CD14-positive monocyte (primary cell): Measurements from ENCODE around the gene SHMT2. TPM values are rescaled to one million over a fixed set of nuclear protein-coding genes. Genes with fewer than 3 reads are reported as not detected.

ENCODE experiments used
- DNase-seq, 3 donors: peaks; one replicate each; pipeline ENCODE4 v3.0.0-alpha.2; 2011 to 2022
- H2AFZ ChIP-seq: 2 replicates; pipeline ENCODE4 v1.6.0; 2012; ENCODE audit warnings: mild to moderate bottlenecking, low read depth, low read length, inconsistent platforms; ENCODE audit not compliant: insufficient read depth, poor library complexity, severe bottlenecking
- H3K27ac ChIP-seq, 2 donors: 1 replicate in 1 of 2; 2 replicates in 1 of 2; pipeline ENCODE4 v1.5.1; 2012 to 2013; ENCODE audit warnings: low read length in 2 of 2, control low read depth in 1 of 2, inconsistent platforms in 1 of 2, low read depth in 1 of 2, mild to moderate bottlenecking in 1 of 2
- H3K27me3 ChIP-seq, 2 donors: one replicate each; pipeline versions ENCODE4 v1.6.0 to v1.6.1; 2011 to 2013; ENCODE audit warnings: low read length in 2 of 2; ENCODE audit not compliant: control insufficient read depth in 2 of 2, insufficient read depth in 2 of 2
- H3K36me3 ChIP-seq, 2 donors: replicated peaks in 1 of 2; 1 replicate in 1 of 2; 2 replicates in 1 of 2; pipeline versions ENCODE4 v1.5.1 to v1.6.1; 2012 to 2013; ENCODE audit warnings: low read length in 2 of 2, control low read depth in 1 of 2, inconsistent platforms in 1 of 2, mild to moderate bottlenecking in 1 of 2; ENCODE audit not compliant: insufficient read depth in 2 of 2, control insufficient read depth in 1 of 2
- H3K4me1 ChIP-seq, 2 donors: 1 replicate in 1 of 2; 2 replicates in 1 of 2; pipeline versions ENCODE4 v1.5.1 to v1.6.1; 2012 to 2013; ENCODE audit warnings: low read length in 2 of 2, control low read depth in 1 of 2, inconsistent platforms in 1 of 2, mild to moderate bottlenecking in 1 of 2, moderate library complexity in 1 of 2; ENCODE audit not compliant: insufficient read depth in 2 of 2, control insufficient read depth in 1 of 2
- H3K4me2 ChIP-seq: replicated peaks from 2 replicates; pipeline ENCODE3; 2012; ENCODE audit warnings: low read length, moderate library complexity, mild to moderate bottlenecking; ENCODE audit not compliant: poor library complexity, severe bottlenecking; ENCODE audit errors: extremely low read depth
- H3K4me3 ChIP-seq, 3 experiments: fragments of 200-600 bp in 1 of 3; sonication (generic) in 1 of 3; replicated peaks in 1 of 3; 1 replicate in 2 of 3; 2 replicates in 1 of 3; pipeline ENCODE4 v1.5.1; 2011 to 2013; ENCODE audit warnings: low read length in 3 of 3, mild to moderate bottlenecking in 3 of 3, control low read depth in 2 of 3, low read depth in 2 of 3, inconsistent platforms in 1 of 3, moderate library complexity in 1 of 3
- H3K79me2 ChIP-seq: 2 replicates; pipeline ENCODE4 v1.6.0; 2012; ENCODE audit warnings: mild to moderate bottlenecking, control low read depth, inconsistent platforms, low read length, moderate library complexity; ENCODE audit not compliant: insufficient read depth
- H3K9ac ChIP-seq: 2 replicates; pipeline ENCODE4 v1.6.0; 2017; ENCODE audit warnings: low read length, mild to moderate bottlenecking; ENCODE audit not compliant: insufficient read depth, poor library complexity, severe bottlenecking
- H3K9me3 ChIP-seq, 2 donors: replicated peaks in 1 of 2; 1 replicate in 1 of 2; 2 replicates in 1 of 2; pipeline versions ENCODE4 v1.5.1 to v1.6.1; 2012 to 2013; ENCODE audit warnings: low read length in 2 of 2, control low read depth in 1 of 2; ENCODE audit not compliant: control insufficient read depth in 1 of 2, insufficient read depth in 1 of 2
- H4K20me1 ChIP-seq: 2 replicates; pipeline ENCODE4 v1.6.0; 2012; ENCODE audit warnings: mild to moderate bottlenecking, low read length, control low read depth, moderate library complexity; ENCODE audit not compliant: insufficient read depth
- H3K27ac Mint-ChIP-seq, 7 donors: one replicate each; pipeline ENCODE4 v1.8.0; 2020; ENCODE audit warnings: mild to moderate bottlenecking in 7 of 7, mixed read lengths in 7 of 7, moderate library complexity in 6 of 7, inconsistent platforms in 2 of 7
- H3K27me3 Mint-ChIP-seq, 3 donors: one replicate each; pipeline ENCODE4 v1.8.0; 2021 to 2022; ENCODE audit warnings: low read depth in 3 of 3, mild to moderate bottlenecking in 3 of 3, mixed read lengths in 3 of 3, moderate library complexity in 3 of 3, inconsistent platforms in 1 of 3
- H3K36me3 Mint-ChIP-seq, 2 donors: one replicate each; pipeline ENCODE4 v1.8.0; 2020; ENCODE audit warnings: mixed read lengths in 2 of 2, inconsistent platforms in 1 of 2, mild to moderate bottlenecking in 1 of 2
- H3K4me1 Mint-ChIP-seq: one replicate; pipeline ENCODE4 v1.8.0; 2020; ENCODE audit warnings: mild to moderate bottlenecking, mixed read lengths
- H3K4me3 Mint-ChIP-seq, 2 donors: one replicate each; pipeline ENCODE4 v1.8.0; 2020; ENCODE audit warnings: mild to moderate bottlenecking in 2 of 2, mixed read lengths in 2 of 2, moderate library complexity in 1 of 2
- H3K9me3 Mint-ChIP-seq, 7 donors: one replicate each; pipeline ENCODE4 v1.8.0; 2020 to 2022; ENCODE audit warnings: mixed read lengths in 7 of 7, mild to moderate bottlenecking in 6 of 7, moderate library complexity in 6 of 7, inconsistent platforms in 2 of 7
- CTCF ChIP-seq: fragments of 200-600 bp; IDR thresholded peaks from one replicate; pipeline ENCODE4 v1.8.0; 2022; ENCODE audit warnings: antibody characterized with exemption, mild to moderate bottlenecking
- WGBS: methylation state at CpG from one replicate; pipeline ENCODE4 v1.1.5; 2013; ENCODE audit warnings: missing lambda C conversion rate; ENCODE audit not compliant: insufficient coverage; 5-methylcytosine and 5-hydroxymethylcytosine counted together
- intact Hi-C, 2 donors: fragments of 100-400 bp; cut with micrococcal nuclease; formaldehyde crosslinking; loops; one replicate each; pipeline versions ENCODE4 v1.15.0 to v1.15.1; 2023
- polyA plus RNA-seq, 3 donors: library from polyadenylated mRNA; depleted of rRNA in 1 of 3; unstranded in 2 of 3; stranded (reverse) in 1 of 3; fragments of 300-500 nt in 2 of 3; fragments of >200 nt in 1 of 3; fragmentation: Illumina TruSeq in 2 of 3; gene quantifications; 1 replicate in 2 of 3; 2 replicates in 1 of 3; pipeline ENCODE4 v1.2.3, GENCODE V29; 2012 to 2021

The SHMT2 gene
- polyA plus RNA-seq, 3 donors, result 36.8 to 52.0 (median 39.8) TPM

DNA sequence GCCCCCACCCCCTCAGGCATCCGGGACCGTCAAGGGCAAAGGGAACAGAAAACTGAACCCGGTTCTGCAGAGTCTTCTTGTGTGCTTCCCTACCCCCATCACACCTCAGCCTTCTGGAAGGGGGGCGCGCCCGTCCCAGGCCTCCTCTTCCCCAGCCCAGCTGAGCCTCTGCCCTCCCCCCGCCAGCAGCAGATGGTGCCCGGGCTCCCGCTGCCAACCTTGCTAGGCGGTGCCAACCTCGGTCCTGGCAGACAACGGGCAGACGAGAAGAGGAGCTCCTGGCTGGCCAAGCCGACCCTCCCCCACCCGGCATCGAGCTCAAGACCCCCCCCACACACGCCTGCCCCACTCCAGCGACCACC lies 12.8 kb downstream of the SHMT2 start:
- H3K27ac Mint-ChIP-seq, result no peak overlapping the region
- Histone ChIP-seq H3K4me1 (peaks cover 72 to 73% of the 10 kb centered on the region in 2 donors), H3K79me2 (no peaks in the 10 kb centered on the region), H4K20me1 (peaks cover 61% of the 10 kb centered on the region), H2AFZ (no peak overlapping the region), H3K4me2 (peak overlapping the region; percentile 64), H3K27me3 (peaks cover 50 to 59% of the 10 kb centered on the region in 2 donors), H3K36me3 (peaks cover 4 to 13% of the 10 kb centered on the region in 2 donors), H3K9ac (no peak overlapping the region), H3K27ac (no peak overlapping the region), H3K4me3 (peak overlapping the region in 1 of 3 experiments; percentile 65), H3K9me3 (peaks cover 0 to 33% of the 10 kb centered on the region in 2 donors)
- WGBS, result 1% methylated on average over 15 of the region's 18 CpGs
- no peak for TF ChIP-seq CTCF
- peaks cover 0 to 44% (median 13%) of the 10 kb centered on the region in 7 donors for H3K9me3 Mint-ChIP-seq
- DNase-seq, result no peak
- intact Hi-C loops, result no loop called here
- H3K4me3 Mint-ChIP-seq, result peak overlapping the region in 1 of 2 donors; percentile 99
- peaks cover 79% of the 10 kb centered on the region for H3K4me1 Mint-ChIP-seq
- peaks cover 32% of the 10 kb centered on the region in 2 donors for H3K36me3 Mint-ChIP-seq
- H3K27me3 Mint-ChIP-seq, result peaks cover 69 to 70% (median 69%) of the 10 kb centered on the region in 3 donors

GRCh38 chr12:57242691-57243454 lies 13.4 kb downstream of the SHMT2 start:
- peaks cover 70 to 72% of the 10 kb centered on the region in 2 donors for H3K4me1 ChIP-seq
- H3K9me3 Mint-ChIP-seq, result peaks cover 0 to 39% (median 13%) of the 10 kb centered on the region in 7 donors
- H3K27ac ChIP-seq, result no peak overlapping the region
- H4K20me1 ChIP-seq, result peaks cover 56% of the 10 kb centered on the region
- intact Hi-C loops, result no loop called here
- DNase-seq, result peak in 2 of 3 donors; percentile 39 to 53
- H3K36me3 ChIP-seq, result peaks cover 4 to 13% of the 10 kb centered on the region in 2 donors
- H3K27me3 Mint-ChIP-seq, result peaks cover 63 to 65% (median 64%) of the 10 kb centered on the region in 3 donors
- H3K9ac ChIP-seq, result no peak overlapping the region
- H3K4me2 ChIP-seq, result peak overlapping the region; percentile 64
- peak overlapping the region; percentile 43 to 99 for H3K4me3 Mint-ChIP-seq
- peaks cover 0 to 27% of the 10 kb centered on the region in 2 donors for H3K9me3 ChIP-seq
- peak overlapping the region in 1 of 7 donors; percentile 25 for H3K27ac Mint-ChIP-seq
- H2AFZ ChIP-seq, result no peak overlapping the region
- no peaks in the 10 kb centered on the region for H3K79me2 ChIP-seq
- peak overlapping the region in 1 of 3 experiments; percentile 65 for H3K4me3 ChIP-seq
- WGBS, result 3% methylated on average over 34 of the region's 45 CpGs
- peaks cover 29 to 32% of the 10 kb centered on the region in 2 donors for H3K36me3 Mint-ChIP-seq
- H3K27me3 ChIP-seq, result peaks cover 45 to 53% of the 10 kb centered on the region in 2 donors
- TF ChIP-seq CTCF, result peak; percentile 73
- peaks cover 74% of the 10 kb centered on the region for H3K4me1 Mint-ChIP-seq
